HepG2 (cell line): ENCODE results near the gene PSMD1. TPM values are rescaled to one million over a fixed set of nuclear protein-coding genes. Genes with fewer than 3 reads are reported as not detected.

ENCODE experiments used
- BCL6 ChIP-seq: IDR thresholded peaks from 2 replicates; pipeline ENCODE4 v1.6.1; 2016; ENCODE audit warnings: missing genetic modification reagents, missing compliant biosample characterization
- EHMT2 ChIP-seq: fragments of 200-600 bp; sonication (generic); IDR thresholded peaks from 2 replicates; pipeline ENCODE4 v1.7.0; 2017; ENCODE audit warnings: antibody characterized with exemption, low read depth, low read length, borderline replicate concordance
- GLI4 ChIP-seq: sonication (generic); formaldehyde crosslinking; IDR thresholded peaks from 2 replicates; pipeline ENCODE4 v1.5.1; 2020; ENCODE audit warnings: missing genetic modification reagents, mild to moderate bottlenecking, moderate library complexity, borderline replicate concordance
- KDM3A ChIP-seq: IDR thresholded peaks from 2 replicates; pipeline ENCODE4 v1.6.1; 2018; ENCODE audit warnings: low read depth, missing compliant biosample characterization
- KDM5B ChIP-seq: sonication (generic); formaldehyde crosslinking; IDR thresholded peaks from 2 replicates; pipeline ENCODE4 v1.4.0; 2020; ENCODE audit warnings: missing genetic modification reagents, mild to moderate bottlenecking, borderline replicate concordance
- KMT2B ChIP-seq: IDR thresholded peaks from 2 replicates; pipeline ENCODE4 v1.6.1; 2016; ENCODE audit warnings: missing genetic modification reagents, missing compliant biosample characterization
- NFIC ChIP-seq: IDR thresholded peaks from 2 replicates; pipeline ENCODE4 v1.6.1; 2012; ENCODE audit warnings: mild to moderate bottlenecking, low read length, inconsistent platforms
- NR2C2 ChIP-seq: sonication (generic); formaldehyde crosslinking; IDR thresholded peaks from 2 replicates; pipeline ENCODE4 v1.4.0; 2020; ENCODE audit warnings: missing genetic modification reagents, mild to moderate bottlenecking, moderate library complexity, borderline replicate concordance
- PLRG1 ChIP-seq: fragments of 450-650 bp; conservative IDR thresholded peaks from 2 replicates; pipeline ENCODE4 v1.6.1; 2016
- PPARG ChIP-seq: conservative IDR thresholded peaks from 2 replicates; pipeline ENCODE4 v1.6.1; 2016; ENCODE audit warnings: missing biosample characterization, missing genetic modification reagents
- SETDB1 ChIP-seq: sonication (generic); formaldehyde crosslinking; IDR thresholded peaks from 2 replicates; pipeline ENCODE4 v1.5.1; 2020; ENCODE audit warnings: missing genetic modification reagents, mild to moderate bottlenecking, borderline replicate concordance
- U2AF2 ChIP-seq: fragments of 200-400 bp; formaldehyde crosslinking; IDR thresholded peaks from 2 replicates; pipeline ENCODE4 v1.6.1; 2017; ENCODE audit warnings: low read depth, mild to moderate bottlenecking, low read length
- YEATS2 ChIP-seq: sonication (generic); formaldehyde crosslinking; IDR thresholded peaks from 2 replicates; pipeline ENCODE4 v1.4.0; 2020; ENCODE audit warnings: missing genetic modification reagents, borderline replicate concordance
- ZMYM4 ChIP-seq: sonication (generic); formaldehyde crosslinking; IDR thresholded peaks from 2 replicates; pipeline ENCODE4 v1.8.1; 2023; ENCODE audit warnings: mild to moderate bottlenecking, missing genetic modification reagents
- ZNF230 ChIP-seq: sonication (generic); formaldehyde crosslinking; IDR thresholded peaks from 2 replicates; pipeline ENCODE4 v1.4.0; 2020; ENCODE audit warnings: mild to moderate bottlenecking, missing genetic modification reagents
- ZNF30 ChIP-seq: sonication (generic); formaldehyde crosslinking; IDR thresholded peaks from 2 replicates; pipeline ENCODE4 v1.5.0; 2020; ENCODE audit warnings: mild to moderate bottlenecking, missing genetic modification reagents
- ZNF350 ChIP-seq: sonication (generic); formaldehyde crosslinking; IDR thresholded peaks from 2 replicates; pipeline ENCODE4 v1.4.0; 2020; ENCODE audit warnings: mild to moderate bottlenecking, low read depth, missing genetic modification reagents, borderline replicate concordance
- ZSCAN29 ChIP-seq: sonication (generic); formaldehyde crosslinking; conservative IDR thresholded peaks from 2 replicates; pipeline ENCODE4 v1.4.0; 2020; ENCODE audit warnings: mild to moderate bottlenecking, missing genetic modification reagents
- polyA plus RNA-seq, 8 experiments: library from polyadenylated mRNA; depleted of rRNA in 3 of 8; stranded (reverse) in 7 of 8; unstranded in 1 of 8; fragments of >200 nt; fragmentation: Illumina TruSeq in 4 of 8; extraction: Trizol in 4 of 8; gene quantifications; 2 replicates each; pipeline versions ENCODE4 v1.2.1 to v1.2.3, GENCODE V29; 2011 to 2016; ENCODE audit warnings: low read depth in 4 of 8, missing spikeins in 1 of 8, mixed read lengths in 1 of 8; ENCODE audit not compliant: insufficient read depth in 1 of 8
- total RNA-seq, 5 experiments: library from RNA; depleted of rRNA; stranded (reverse); fragments of >200 nt; fragmentation: Illumina TruSeq; extraction: Trizol; gene quantifications; 2 replicates each; pipeline ENCODE4 v1.2.3, GENCODE V29; 2016; ENCODE audit warnings: low read depth in 1 of 5
- TF ChIP-seq, protein P1 (sequence below): sonication (generic); IDR thresholded peaks from 2 replicates; pipeline ENCODE4 v1.6.1; 2016; ENCODE audit warnings: low read depth, borderline replicate concordance
- TF ChIP-seq, protein P2 (sequence below): sonication (generic); formaldehyde crosslinking; IDR thresholded peaks from 2 replicates; pipeline ENCODE4 v1.8.0; 2022; ENCODE audit warnings: mild to moderate bottlenecking, missing genetic modification reagents
- TF ChIP-seq, protein P3 (sequence below): sonication (generic); formaldehyde crosslinking; IDR thresholded peaks from 2 replicates; pipeline ENCODE4 v1.5.0; 2020; ENCODE audit warnings: missing genetic modification reagents, mild to moderate bottlenecking, borderline replicate concordance
- TF ChIP-seq, protein P4 (sequence below): sonication (generic); formaldehyde crosslinking; conservative IDR thresholded peaks from 2 replicates; pipeline ENCODE4 v1.8.0; 2022; ENCODE audit warnings: missing genetic modification reagents
- TF ChIP-seq, protein P5 (sequence below): sonication (generic); formaldehyde crosslinking; IDR thresholded peaks from 2 replicates; pipeline ENCODE4 v1.5.0; 2020; ENCODE audit warnings: missing genetic modification reagents, mild to moderate bottlenecking, borderline replicate concordance

Gene PSMD1
- total and polyA plus RNA-seq, 2 of the 13 experiments (the other 11 are each of a cell fraction or from before 2014, with no cell fraction given), result 136 to 191 TPM

DNA sequence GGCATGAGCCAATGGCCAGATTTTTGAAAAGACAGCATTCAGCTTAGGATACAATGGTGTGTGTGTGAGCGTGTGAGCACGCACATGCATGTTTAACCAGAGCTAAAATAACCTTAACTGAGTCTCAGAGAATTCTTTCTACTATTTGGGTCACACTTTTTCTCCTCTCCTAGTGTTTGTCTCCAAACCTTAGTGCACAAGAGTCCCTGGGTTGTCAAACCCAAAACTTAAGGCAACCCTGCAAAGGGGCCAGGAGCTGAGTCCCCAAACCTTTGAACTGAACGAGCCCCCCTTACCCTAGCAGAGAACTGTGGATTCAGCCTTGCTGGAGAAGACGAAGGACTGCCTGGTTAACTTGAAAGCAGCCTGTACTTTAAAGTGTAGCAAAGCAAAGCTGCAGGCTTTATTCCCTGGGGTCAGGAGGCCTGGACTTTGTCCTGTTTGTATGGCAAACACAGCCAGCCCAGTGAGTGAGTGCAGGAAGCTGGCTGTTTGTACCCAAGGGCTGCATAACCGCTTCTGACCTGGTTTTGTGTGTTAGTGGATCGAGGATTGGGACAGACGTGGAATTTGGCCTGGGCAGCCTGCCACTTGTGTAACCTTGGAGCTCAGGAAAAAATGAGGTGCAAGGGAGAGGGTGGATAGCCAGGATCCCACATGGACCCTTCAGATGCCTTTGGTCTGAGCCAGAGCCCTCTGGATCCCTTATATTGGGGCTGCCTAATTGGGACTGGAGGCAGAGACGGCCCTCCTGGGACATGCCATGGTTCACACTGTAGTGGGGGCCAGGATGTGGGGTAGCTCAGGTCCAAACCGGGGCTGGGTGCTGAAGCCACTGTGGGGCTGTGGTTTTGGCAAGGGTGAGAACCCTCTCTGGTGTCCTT lies 6.4 kb upstream of the PSMD1 start (continued):
- TF ChIP-seq ZNF350 (CRISPR knock-in tag) (peak; percentile 99; the same call in 1 of the 2 replicates), KMT2B (CRISPR knock-in tag) (peak; percentile 79), YEATS2 (peak; percentile 74; the same call in 1 of the 2 replicates), EHMT2 (no peak; the same call in 1 of the 2 replicates), GLI4 (CRISPR knock-in tag) (no peak; the same call in 1 of the 2 replicates), NR2C2 (CRISPR knock-in tag) (peak; percentile 91), PLRG1 (no peak), U2AF2 (no peak), KDM5B (peak; percentile 90; the same call in 1 of the 2 replicates), PPARG (peak; percentile 94), KDM3A (CRISPR knock-in tag) (peak; percentile 99), NFIC (no peak), ZSCAN29 (CRISPR knock-in tag) (peak; percentile 100), BCL6 (peak; percentile 95), ZMYM4 (peak; percentile 94), ZNF230 (CRISPR knock-in tag) (peak; percentile 93), SETDB1 (CRISPR knock-in tag) (no peak), ZNF30 (CRISPR knock-in tag) (peak; percentile 85)
- TF ChIP-seq, protein P1, sequence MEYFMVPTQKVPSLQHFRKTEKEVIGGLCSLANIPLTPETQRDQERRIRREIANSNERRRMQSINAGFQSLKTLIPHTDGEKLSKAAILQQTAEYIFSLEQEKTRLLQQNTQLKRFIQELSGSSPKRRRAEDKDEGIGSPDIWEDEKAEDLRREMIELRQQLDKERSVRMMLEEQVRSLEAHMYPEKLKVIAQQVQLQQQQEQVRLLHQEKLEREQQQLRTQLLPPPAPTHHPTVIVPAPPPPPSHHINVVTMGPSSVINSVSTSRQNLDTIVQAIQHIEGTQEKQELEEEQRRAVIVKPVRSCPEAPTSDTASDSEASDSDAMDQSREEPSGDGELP, result peak; percentile 78; the same call in 1 of the 2 replicates
- TF ChIP-seq, protein P2, sequence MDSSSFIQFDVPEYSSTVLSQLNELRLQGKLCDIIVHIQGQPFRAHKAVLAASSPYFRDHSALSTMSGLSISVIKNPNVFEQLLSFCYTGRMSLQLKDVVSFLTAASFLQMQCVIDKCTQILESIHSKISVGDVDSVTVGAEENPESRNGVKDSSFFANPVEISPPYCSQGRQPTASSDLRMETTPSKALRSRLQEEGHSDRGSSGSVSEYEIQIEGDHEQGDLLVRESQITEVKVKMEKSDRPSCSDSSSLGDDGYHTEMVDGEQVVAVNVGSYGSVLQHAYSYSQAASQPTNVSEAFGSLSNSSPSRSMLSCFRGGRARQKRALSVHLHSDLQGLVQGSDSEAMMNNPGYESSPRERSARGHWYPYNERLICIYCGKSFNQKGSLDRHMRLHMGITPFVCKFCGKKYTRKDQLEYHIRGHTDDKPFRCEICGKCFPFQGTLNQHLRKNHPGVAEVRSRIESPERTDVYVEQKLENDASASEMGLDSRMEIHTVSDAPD (CRISPR knock-in tag), result peak; percentile 92; the same call in 1 of the 2 replicates
- TF ChIP-seq, protein P3, sequence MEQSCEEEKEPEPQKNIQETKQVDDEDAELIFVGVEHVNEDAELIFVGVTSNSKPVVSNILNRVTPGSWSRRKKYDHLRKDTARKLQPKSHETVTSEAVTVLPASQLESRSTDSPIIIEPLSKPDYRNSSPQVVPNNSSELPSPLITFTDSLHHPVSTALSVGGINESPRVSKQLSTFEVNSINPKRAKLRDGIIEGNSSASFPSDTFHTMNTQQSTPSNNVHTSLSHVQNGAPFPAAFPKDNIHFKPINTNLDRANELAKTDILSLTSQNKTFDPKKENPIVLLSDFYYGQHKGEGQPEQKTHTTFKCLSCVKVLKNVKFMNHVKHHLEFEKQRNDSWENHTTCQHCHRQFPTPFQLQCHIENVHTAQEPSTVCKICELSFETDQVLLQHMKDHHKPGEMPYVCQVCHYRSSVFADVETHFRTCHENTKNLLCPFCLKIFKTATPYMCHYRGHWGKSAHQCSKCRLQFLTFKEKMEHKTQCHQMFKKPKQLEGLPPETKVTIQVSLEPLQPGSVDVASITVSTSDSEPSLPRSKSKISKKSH (CRISPR knock-in tag), result peak; percentile 46
- TF ChIP-seq, protein P4, sequence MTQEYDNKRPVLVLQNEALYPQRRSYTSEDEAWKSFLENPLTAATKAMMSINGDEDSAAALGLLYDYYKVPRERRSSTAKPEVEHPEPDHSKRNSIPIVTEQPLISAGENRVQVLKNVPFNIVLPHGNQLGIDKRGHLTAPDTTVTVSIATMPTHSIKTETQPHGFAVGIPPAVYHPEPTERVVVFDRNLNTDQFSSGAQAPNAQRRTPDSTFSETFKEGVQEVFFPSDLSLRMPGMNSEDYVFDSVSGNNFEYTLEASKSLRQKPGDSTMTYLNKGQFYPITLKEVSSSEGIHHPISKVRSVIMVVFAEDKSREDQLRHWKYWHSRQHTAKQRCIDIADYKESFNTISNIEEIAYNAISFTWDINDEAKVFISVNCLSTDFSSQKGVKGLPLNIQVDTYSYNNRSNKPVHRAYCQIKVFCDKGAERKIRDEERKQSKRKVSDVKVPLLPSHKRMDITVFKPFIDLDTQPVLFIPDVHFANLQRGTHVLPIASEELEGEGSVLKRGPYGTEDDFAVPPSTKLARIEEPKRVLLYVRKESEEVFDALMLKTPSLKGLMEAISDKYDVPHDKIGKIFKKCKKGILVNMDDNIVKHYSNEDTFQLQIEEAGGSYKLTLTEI, result no peak
- TF ChIP-seq, protein P5, sequence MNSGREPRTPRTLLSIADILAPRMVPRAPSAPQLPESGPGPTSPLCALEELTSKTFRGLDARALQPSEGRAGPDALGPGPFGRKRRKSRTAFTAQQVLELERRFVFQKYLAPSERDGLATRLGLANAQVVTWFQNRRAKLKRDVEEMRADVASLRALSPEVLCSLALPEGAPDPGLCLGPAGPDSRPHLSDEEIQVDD (CRISPR knock-in tag), result no peak
